ENCODE data around the gene NF1. TPM values are rescaled to one million over a fixed set of nuclear protein-coding genes. Genes with fewer than 3 reads are reported as not detected.

The NF1 gene
- total and polyA plus RNA-seq, 2 of the 13 experiments (the other 11 are each of a cell fraction or from before 2014, with no cell fraction given) = 21.5 to 26.5 TPM

DNA sequence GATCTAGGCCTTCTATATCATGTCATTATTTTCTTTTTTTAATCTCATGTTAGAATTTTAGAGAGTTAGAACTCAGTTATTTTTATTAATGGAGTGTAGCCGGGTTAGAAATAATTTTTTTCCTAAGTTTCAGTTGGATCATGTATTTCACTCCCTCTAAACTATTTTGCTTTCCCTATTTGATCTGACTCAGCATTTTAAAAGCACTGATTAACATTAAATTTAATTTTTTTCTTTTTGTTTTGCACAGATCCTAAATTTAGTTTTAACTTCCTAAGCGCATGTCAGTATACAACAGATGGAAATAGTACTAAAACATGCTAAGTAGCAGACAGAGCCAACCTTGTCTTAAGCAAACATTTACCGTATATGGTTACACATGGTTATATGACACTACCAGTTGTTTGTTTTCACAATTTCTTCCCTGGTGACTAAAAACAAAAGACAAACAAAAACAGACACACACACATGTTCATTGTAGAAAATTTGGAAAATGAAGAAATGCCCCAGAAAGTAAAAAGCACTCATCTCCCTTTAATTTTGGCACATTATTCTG lies 263.1 kb downstream of the NF1 start:
- BruUV-seq (replicated peaks) = no TSS peak
- Histone ChIP-seq H3K9me3 (ENCODE audit: low read length) (no peaks in the 10 kb centered on the region), H3K9ac (ENCODE audit: insufficient read depth, low read depth, low read length) (no peak overlapping the region), H2AFZ (ENCODE audit: low read length) (no peak overlapping the region), H3K36me3 (replicated peaks in 1 of 2; ENCODE audit: control insufficient read depth in 1 of 2, insufficient read depth in 2 of 2, low read length in 2 of 2) (peaks cover 7 to 39% of the 10 kb centered on the region in 2 experiments), H4K20me1 (ENCODE audit: insufficient read depth, low read length) (no peaks in the 10 kb centered on the region), H3K79me2 (ENCODE audit: insufficient read depth, low read length) (no peaks in the 10 kb centered on the region), H3K27me3 (ENCODE audit: control insufficient read depth in 1 of 2, insufficient read depth in 2 of 2, low read length in 2 of 2) (no peaks in the 10 kb centered on the region), H3K4me2 (ENCODE audit: low read depth, low read length) (no peak overlapping the region), H3K4me1 (ENCODE audit: insufficient read depth, low read length) (no peaks in the 10 kb centered on the region), H3K4me3 (replicated peaks in 1 of 3; ENCODE audit: insufficient read depth in 1 of 3, low read depth in 2 of 3, low read length in 3 of 3) (no peak overlapping the region), H3K27ac (ENCODE audit: extremely low read length, insufficient read depth, low read length) (no peak overlapping the region)
- no peak for DNase-seq (ENCODE audit: low spot score)
- ChIA-PET POLR2A (no interaction called here), CTCF (ENCODE audit: low intra/inter-chr PET ratio, low total read pairs) (no interaction called here)
- ATAC-seq = no peak
- in situ Hi-C loops (cut with HindIII; ENCODE audit: extremely low pct_ligation_motif_present, low pct_unique_long_range_greater_than_20kb) = no loop called here
- FAIRE-seq = no peak
- intact Hi-C loops (cut with micrococcal nuclease; ENCODE audit: unreplicated experiment) = no loop called here
- WGBS (ENCODE audit: low lambda C conversion rate) = 95% methylated on average over 3 of the region's 3 CpGs
- TF ChIP-seq MAFF (IDR thresholded peaks at IDR 0.05; ENCODE audit: low read depth, low read length) = peak; percentile 87
- TF ChIP-seq ZNF354B (CRISPR knock-in tag; IDR thresholded peaks at IDR 0.05) = no peak
- no peak for TF ChIP-seq HOXD1 (CRISPR knock-in tag; IDR thresholded peaks at IDR 0.05)
- TF ChIP-seq EHMT2 (IDR thresholded peaks at IDR 0.05; ENCODE audit: borderline replicate concordance, low read depth, low read length) = no peak
- peak; percentile 78 to 94 for TF ChIP-seq MAFK (conservative IDR thresholded peaks at IDR 0.05 in 1 of 2, IDR thresholded peaks at IDR 0.05 in 1 of 2; ENCODE audit: low read length in 2 of 2)

DNA sequence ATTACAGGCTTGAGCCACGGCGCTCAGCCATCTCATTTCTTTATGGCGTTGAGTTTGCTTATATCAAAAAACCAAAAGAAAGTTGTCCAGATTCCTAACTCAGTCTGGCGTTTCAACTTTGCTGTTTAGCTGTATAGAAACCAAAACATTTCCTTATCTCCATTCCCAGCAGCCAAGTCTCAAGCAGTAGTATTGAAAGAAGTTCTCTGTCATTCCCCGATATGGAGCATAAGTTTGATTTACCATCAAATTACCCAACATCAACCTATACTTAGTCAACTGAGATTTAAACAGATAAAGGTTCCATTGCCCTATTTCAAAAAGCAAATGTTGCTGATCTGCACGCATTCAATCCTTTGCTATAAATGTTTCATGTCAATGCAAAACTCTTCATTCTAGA lies 269.2 kb downstream of the NF1 start:
- ATAC-seq (no peak), FAIRE-seq (no peak), DNase-seq (ENCODE audit: low spot score) (no peak)
- Histone ChIP-seq H3K4me1 (ENCODE audit: insufficient read depth, low read length) (no peaks in the 10 kb centered on the region), H3K9me3 (ENCODE audit: low read length) (no peaks in the 10 kb centered on the region), H3K9ac (ENCODE audit: insufficient read depth, low read depth, low read length) (no peak overlapping the region), H4K20me1 (ENCODE audit: insufficient read depth, low read length) (no peaks in the 10 kb centered on the region), H3K27ac (ENCODE audit: extremely low read length, insufficient read depth, low read length) (no peak overlapping the region), H3K4me3 (replicated peaks in 1 of 3; ENCODE audit: insufficient read depth in 1 of 3, low read depth in 2 of 3, low read length in 3 of 3) (no peak overlapping the region), H3K4me2 (ENCODE audit: low read depth, low read length) (no peak overlapping the region), H3K27me3 (ENCODE audit: control insufficient read depth in 1 of 2, insufficient read depth in 2 of 2, low read length in 2 of 2) (no peaks in the 10 kb centered on the region), H2AFZ (ENCODE audit: low read length) (no peak overlapping the region), H3K36me3 (replicated peaks in 1 of 2; ENCODE audit: control insufficient read depth in 1 of 2, insufficient read depth in 2 of 2, low read length in 2 of 2) (peaks cover 4 to 22% of the 10 kb centered on the region in 2 experiments), H3K79me2 (ENCODE audit: insufficient read depth, low read length) (no peaks in the 10 kb centered on the region)
- WGBS (ENCODE audit: low lambda C conversion rate) = 97% methylated on average over 6 of the region's 6 CpGs
- in situ Hi-C loops (cut with HindIII; ENCODE audit: extremely low pct_ligation_motif_present, low pct_unique_long_range_greater_than_20kb) (loop anchor here (10.0 kb wide), 1 partner anchor 349 kb away; no protein-coding TSS in a partner anchor), intact Hi-C loops (cut with micrococcal nuclease; ENCODE audit: unreplicated experiment) (no loop called here)
- BruUV-seq (replicated peaks) = no TSS peak
- POLR2A ChIA-PET = no interaction called here
- CTCF ChIA-PET (ENCODE audit: low intra/inter-chr PET ratio, low total read pairs) = no interaction called here
- no peak for TF ChIP-seq MTA3 (CRISPR knock-in tag; IDR thresholded peaks at IDR 0.05)
- no peak for TF ChIP-seq LCORL (IDR thresholded peaks at IDR 0.05)
- TF ChIP-seq LCORL (CRISPR knock-in tag; IDR thresholded peaks at IDR 0.05) = no peak
- TF ChIP-seq, protein P1, sequence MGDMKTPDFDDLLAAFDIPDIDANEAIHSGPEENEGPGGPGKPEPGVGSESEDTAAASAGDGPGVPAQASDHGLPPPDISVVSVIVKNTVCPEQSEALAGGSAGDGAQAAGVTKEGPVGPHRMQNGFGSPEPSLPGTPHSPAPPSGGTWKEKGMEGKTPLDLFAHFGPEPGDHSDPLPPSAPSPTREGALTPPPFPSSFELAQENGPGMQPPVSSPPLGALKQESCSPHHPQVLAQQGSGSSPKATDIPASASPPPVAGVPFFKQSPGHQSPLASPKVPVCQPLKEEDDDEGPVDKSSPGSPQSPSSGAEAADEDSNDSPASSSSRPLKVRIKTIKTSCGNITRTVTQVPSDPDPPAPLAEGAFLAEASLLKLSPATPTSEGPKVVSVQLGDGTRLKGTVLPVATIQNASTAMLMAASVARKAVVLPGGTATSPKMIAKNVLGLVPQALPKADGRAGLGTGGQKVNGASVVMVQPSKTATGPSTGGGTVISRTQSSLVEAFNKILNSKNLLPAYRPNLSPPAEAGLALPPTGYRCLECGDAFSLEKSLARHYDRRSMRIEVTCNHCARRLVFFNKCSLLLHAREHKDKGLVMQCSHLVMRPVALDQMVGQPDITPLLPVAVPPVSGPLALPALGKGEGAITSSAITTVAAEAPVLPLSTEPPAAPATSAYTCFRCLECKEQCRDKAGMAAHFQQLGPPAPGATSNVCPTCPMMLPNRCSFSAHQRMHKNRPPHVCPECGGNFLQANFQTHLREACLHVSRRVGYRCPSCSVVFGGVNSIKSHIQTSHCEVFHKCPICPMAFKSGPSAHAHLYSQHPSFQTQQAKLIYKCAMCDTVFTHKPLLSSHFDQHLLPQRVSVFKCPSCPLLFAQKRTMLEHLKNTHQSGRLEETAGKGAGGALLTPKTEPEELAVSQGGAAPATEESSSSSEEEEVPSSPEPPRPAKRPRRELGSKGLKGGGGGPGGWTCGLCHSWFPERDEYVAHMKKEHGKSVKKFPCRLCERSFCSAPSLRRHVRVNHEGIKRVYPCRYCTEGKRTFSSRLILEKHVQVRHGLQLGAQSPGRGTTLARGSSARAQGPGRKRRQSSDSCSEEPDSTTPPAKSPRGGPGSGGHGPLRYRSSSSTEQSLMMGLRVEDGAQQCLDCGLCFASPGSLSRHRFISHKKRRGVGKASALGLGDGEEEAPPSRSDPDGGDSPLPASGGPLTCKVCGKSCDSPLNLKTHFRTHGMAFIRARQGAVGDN (CRISPR knock-in tag; IDR thresholded peaks at IDR 0.05) = no peak
- no peak for TF ChIP-seq NFIC (IDR thresholded peaks at IDR 0.05; ENCODE audit: low read length)
- TF ChIP-seq ZFP37 (CRISPR knock-in tag; IDR thresholded peaks at IDR 0.05; ENCODE audit: borderline replicate concordance) = no peak
- no peak for TF ChIP-seq ZNF138 (CRISPR knock-in tag; IDR thresholded peaks at IDR 0.05; ENCODE audit: low read depth)
- TF ChIP-seq ZSCAN30 (CRISPR knock-in tag; IDR thresholded peaks at IDR 0.05) = no peak
